NCI-H345 (cell line): Measurements from ENCODE around the gene USP36.
"Not testable (repeated sequence)": the region's sequence is repeated elsewhere in the genome, so short reads cannot be mapped to it uniquely, and the experiment has no call there.

Experiments
- DNase-seq: peaks from one replicate; lab custom pipeline; 2025; lab: John Stamatoyannopoulos, UW

Gene USP36

GRCh38 chr17:78790552-78790951, 50.1 kb downstream of the USP36 start:
- DNase-seq: no peak

GRCh38 chr17:78789663-78790181, 50.9 kb downstream of the USP36 start:
- peak; percentile 68 for DNase-seq

- peak; percentile 48 for DNase-seq
Measured at GRCh38 chr17:78789149-78789662, 51.4 kb downstream of the USP36 start.

- no peak for DNase-seq
Measured at GRCh38 chr17:78788451-78788850, 52.2 kb downstream of the USP36 start.

- no peak for DNase-seq
Measured at GRCh38 chr17:78787444-78787843, 53.2 kb downstream of the USP36 start.

- DNase-seq: no peak
Measured at GRCh38 chr17:78785663-78786057, 55.0 kb downstream of the USP36 start.

GRCh38 chr17:78785011-78785662, 55.5 kb downstream of the USP36 start:
- DNase-seq: no peak

GRCh38 chr17:78784352-78784751, 56.3 kb downstream of the USP36 start:
- no peak for DNase-seq

- no peak for DNase-seq
Measured at GRCh38 chr17:78783711-78784324, 56.8 kb downstream of the USP36 start.

GRCh38 chr17:78781893-78782304, 58.7 kb downstream of the USP36 start, which contains the start of gene CYTH1:
CYTH1 (minus strand) TSS chr17:78782273; CDS start chr17:78782223, 50 bp downstream.
- no peak for DNase-seq

- peak; percentile 37 for DNase-seq
Measured at GRCh38 chr17:78781104-78781892, 59.3 kb downstream of the USP36 start.

- no peak for DNase-seq
Measured at GRCh38 chr17:78780335-78780734, 60.3 kb downstream of the USP36 start.

GRCh38 chr17:78779850-78780249, 60.8 kb downstream of the USP36 start:
- peak; percentile 46 for DNase-seq

GRCh38 chr17:78779286-78779651, 61.3 kb downstream of the USP36 start:
- DNase-seq: not testable (repeated sequence)

GRCh38 chr17:78777881-78778280, 62.7 kb downstream of the USP36 start:
- no peak for DNase-seq

GRCh38 chr17:78774956-78775571, 65.5 kb downstream of the USP36 start:
- DNase-seq: no peak

- no peak for DNase-seq
Measured at GRCh38 chr17:78774453-78774852, 66.2 kb downstream of the USP36 start.

- no peak for DNase-seq
Measured at GRCh38 chr17:78771758-78772382, 68.7 kb downstream of the USP36 start.

GRCh38 chr17:78769196-78769773, 71.3 kb downstream of the USP36 start:
- DNase-seq: no peak

- DNase-seq: peak; percentile 47
Measured at GRCh38 chr17:78767806-78768205, 72.8 kb downstream of the USP36 start.

- no peak for DNase-seq
Measured at GRCh38 chr17:78766743-78767294, 73.8 kb downstream of the USP36 start.
